Suprapubic skin (tissue), 4 donors: ENCODE measurements around the gene CASP3. TPM values are rescaled to one million over a fixed set of nuclear protein-coding genes. Genes with fewer than 3 reads are reported as not detected.
"Not testable (repeated sequence)": the region's sequence is repeated elsewhere in the genome, so short reads cannot be mapped to it uniquely, and the experiment has no call there.

Experiments used
- DNase-seq, 2 donors: peaks; one replicate each; pipeline ENCODE4 v3.0.0-alpha.2; 2019; ENCODE audit warnings: low spot score in 2 of 2
- H3K27ac ChIP-seq: fragments of 200-600 bp; sonication (generic); one replicate; pipeline ENCODE4 v1.5.1; 2019
- H3K27me3 ChIP-seq: fragments of 200-600 bp; sonication (generic); one replicate; pipeline ENCODE4 v1.5.1; 2019
- H3K36me3 ChIP-seq: fragments of 200-600 bp; sonication (generic); one replicate; pipeline ENCODE4 v1.5.1; 2019
- H3K4me1 ChIP-seq: fragments of 200-600 bp; sonication (generic); one replicate; pipeline ENCODE4 v1.5.1; 2019
- H3K4me3 ChIP-seq: fragments of 200-600 bp; sonication (generic); one replicate; pipeline ENCODE4 v1.5.1; 2019; ENCODE audit warnings: mild to moderate bottlenecking
- H3K9me3 ChIP-seq: fragments of 200-600 bp; sonication (generic); one replicate; pipeline ENCODE4 v1.5.1; 2019
- EP300 ChIP-seq: sonication (generic); formaldehyde crosslinking; IDR thresholded peaks from one replicate; pipeline ENCODE4 v1.6.1; 2017; ENCODE audit warnings: antibody characterized with exemption
- POLR2A ChIP-seq, 2 donors: fragments of 450-650 bp; IDR thresholded peaks; one replicate each; pipeline ENCODE4 v1.6.1; 2017; ENCODE audit warnings: antibody characterized with exemption in 2 of 2, mild to moderate bottlenecking in 2 of 2, moderate library complexity in 2 of 2
- POLR2AphosphoS5 ChIP-seq, 3 donors: sonication (generic); formaldehyde crosslinking; IDR thresholded peaks; one replicate each; pipeline ENCODE4 v1.6.1; 2017; ENCODE audit warnings: antibody characterized with exemption in 3 of 3
- WGBS: methylation state at CpG from one replicate; pipeline ENCODE4 v1.1.5; 2018; 5-methylcytosine and 5-hydroxymethylcytosine counted together
- total RNA-seq, 4 donors: library from RNA; depleted of rRNA; stranded (reverse); fragments of >200 nt; gene quantifications; one replicate each; pipeline ENCODE4 v1.1.0, GENCODE V29; 2016
- TF ChIP-seq, protein P1 (sequence below), 2 donors: fragments of 200-600 bp in 1 of 2; fragments of 450-650 bp in 1 of 2; sonication (generic) in 1 of 2; IDR thresholded peaks; one replicate each; pipeline ENCODE4 v1.5.1; 2016 to 2019; ENCODE audit warnings: antibody characterized with exemption in 2 of 2, mild to moderate bottlenecking in 1 of 2, moderate library complexity in 1 of 2

CASP3 gene
- total RNA-seq, 4 donors from 2014 or later, result 13.4 to 16.6 (median 15.0) TPM

DNA sequence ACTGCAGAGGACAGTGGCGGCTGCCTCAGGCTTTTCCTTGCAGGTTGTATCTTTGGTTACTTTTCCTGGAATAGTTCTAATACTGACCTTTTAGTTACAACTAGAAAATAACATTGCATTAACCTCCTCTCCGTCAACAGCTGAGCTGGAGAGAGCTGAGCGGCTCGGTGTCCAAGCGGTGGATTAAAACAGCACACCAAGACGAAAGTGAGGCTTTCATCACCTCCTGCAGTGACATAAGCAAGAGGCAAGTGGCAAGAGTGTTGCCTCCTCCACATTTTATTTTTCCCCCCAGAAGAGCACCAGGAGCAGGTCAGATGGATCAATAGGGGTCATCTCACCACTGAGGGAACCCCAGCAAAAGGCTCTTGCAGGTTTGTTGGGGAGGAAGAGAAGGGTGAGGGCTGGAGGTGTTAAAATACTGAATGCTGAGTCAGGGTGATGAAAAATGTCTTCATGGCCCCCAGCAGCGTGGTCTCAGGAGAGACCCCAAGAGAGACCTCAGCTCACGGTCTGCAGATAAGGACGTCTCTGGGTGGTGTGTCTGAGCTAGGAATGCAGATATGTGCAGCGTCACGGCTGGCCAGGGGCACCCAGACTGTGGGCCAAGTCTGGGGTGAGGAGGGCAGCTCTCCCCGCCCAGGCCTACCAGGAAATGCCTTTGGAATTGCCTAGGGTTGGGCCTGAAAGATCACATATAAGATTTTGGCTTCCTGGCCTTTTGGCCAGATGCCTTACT lies 50.3 kb downstream of the CASP3 start:
- Histone ChIP-seq H3K4me1 (no peaks in the 10 kb centered on the region), H3K4me3 (no peak overlapping the region), H3K36me3 (no peaks in the 10 kb centered on the region), H3K27me3 (no peaks in the 10 kb centered on the region), H3K9me3 (no peaks in the 10 kb centered on the region), H3K27ac (no peak overlapping the region)
- TF ChIP-seq POLR2A (IDR thresholded peaks at IDR 0.05) (no peak), EP300 (no peak)
- WGBS, result 64% methylated on average over 11 of the region's 12 CpGs
- DNase-seq, result no peak

DNA sequence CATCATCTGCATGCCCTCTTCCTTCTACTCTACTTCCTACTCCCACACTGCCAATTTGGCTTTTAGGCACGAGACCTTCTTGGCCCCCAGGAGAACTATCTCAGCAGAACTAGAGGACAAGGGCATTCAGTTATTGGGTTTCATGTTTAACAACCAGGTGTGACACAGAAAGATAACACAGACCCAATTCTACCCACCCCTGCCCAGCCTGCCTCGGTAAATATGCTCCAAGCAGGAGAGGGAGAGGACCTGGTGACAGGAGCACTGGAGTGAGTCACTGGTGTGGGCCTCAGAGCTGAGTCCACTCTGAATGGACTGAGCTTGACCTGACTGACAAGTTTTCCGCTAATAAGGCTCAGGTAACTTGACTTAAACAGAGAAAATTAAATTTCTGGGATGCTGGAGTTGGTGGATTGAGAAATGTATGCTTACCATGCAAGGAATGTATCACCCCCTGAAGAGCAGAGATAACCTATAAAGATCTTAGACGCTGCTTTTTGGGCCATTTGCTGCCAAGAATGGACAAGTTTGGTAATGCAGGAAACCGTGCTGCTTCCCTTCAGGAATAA lies 52.5 kb downstream of the CASP3 start:
- 67% methylated on average over 5 of the region's 5 CpGs for WGBS
- no peaks in the 10 kb centered on the region for H3K27me3 ChIP-seq
- H3K4me1 ChIP-seq, result no peaks in the 10 kb centered on the region
- H3K9me3 ChIP-seq, result no peaks in the 10 kb centered on the region
- DNase-seq, result no peak
- H3K36me3 ChIP-seq, result no peaks in the 10 kb centered on the region
- TF ChIP-seq POLR2A (IDR thresholded peaks at IDR 0.05), result no peak
- TF ChIP-seq EP300, result no peak
- TF ChIP-seq POLR2AphosphoS5 (IDR thresholded peaks at IDR 0.05), result no peak
- TF ChIP-seq, protein P1, sequence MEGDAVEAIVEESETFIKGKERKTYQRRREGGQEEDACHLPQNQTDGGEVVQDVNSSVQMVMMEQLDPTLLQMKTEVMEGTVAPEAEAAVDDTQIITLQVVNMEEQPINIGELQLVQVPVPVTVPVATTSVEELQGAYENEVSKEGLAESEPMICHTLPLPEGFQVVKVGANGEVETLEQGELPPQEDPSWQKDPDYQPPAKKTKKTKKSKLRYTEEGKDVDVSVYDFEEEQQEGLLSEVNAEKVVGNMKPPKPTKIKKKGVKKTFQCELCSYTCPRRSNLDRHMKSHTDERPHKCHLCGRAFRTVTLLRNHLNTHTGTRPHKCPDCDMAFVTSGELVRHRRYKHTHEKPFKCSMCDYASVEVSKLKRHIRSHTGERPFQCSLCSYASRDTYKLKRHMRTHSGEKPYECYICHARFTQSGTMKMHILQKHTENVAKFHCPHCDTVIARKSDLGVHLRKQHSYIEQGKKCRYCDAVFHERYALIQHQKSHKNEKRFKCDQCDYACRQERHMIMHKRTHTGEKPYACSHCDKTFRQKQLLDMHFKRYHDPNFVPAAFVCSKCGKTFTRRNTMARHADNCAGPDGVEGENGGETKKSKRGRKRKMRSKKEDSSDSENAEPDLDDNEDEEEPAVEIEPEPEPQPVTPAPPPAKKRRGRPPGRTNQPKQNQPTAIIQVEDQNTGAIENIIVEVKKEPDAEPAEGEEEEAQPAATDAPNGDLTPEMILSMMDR (IDR thresholded peaks at IDR 0.05), result no peak
- H3K4me3 ChIP-seq, result no peak overlapping the region
- no peak overlapping the region for H3K27ac ChIP-seq

DNA sequence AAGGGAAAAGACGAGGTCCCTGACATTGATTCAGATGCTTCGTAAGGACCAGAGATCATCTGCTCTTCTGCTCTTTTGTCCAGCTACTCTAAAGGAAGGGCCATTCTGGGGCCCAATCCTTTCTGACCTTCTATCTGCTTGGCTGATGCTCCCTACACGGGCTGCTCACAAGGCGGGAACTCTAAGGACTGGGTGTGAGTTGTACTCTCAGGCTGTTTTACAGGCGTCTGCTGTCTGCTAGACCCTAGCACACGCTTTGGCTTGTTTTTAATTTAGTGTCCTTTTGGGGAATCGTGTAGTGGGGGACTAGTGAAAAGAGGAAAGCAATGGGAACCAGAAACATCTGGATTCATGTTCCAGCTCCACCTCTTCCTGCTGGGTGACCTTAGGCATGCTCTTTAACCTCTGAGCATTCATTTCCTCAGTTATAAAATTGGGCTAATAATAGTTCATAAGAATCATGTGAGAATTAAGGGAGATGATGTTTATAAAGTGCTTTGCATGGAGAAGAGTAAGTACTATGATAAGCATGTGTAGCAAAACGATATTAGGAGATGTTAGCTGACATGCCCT lies 53.1 kb downstream of the CASP3 start:
- no peak overlapping the region for H3K27ac ChIP-seq
- no peaks in the 10 kb centered on the region for H3K9me3 ChIP-seq
- H3K27me3 ChIP-seq, result no peaks in the 10 kb centered on the region
- WGBS, result 62% methylated on average over 7 of the region's 8 CpGs
- no peaks in the 10 kb centered on the region for H3K4me1 ChIP-seq
- H3K36me3 ChIP-seq, result no peaks in the 10 kb centered on the region
- no peak for TF ChIP-seq EP300
- no peak for TF ChIP-seq POLR2AphosphoS5 (IDR thresholded peaks at IDR 0.05)
- TF ChIP-seq, protein P1 (IDR thresholded peaks at IDR 0.05), result no peak
- TF ChIP-seq POLR2A (IDR thresholded peaks at IDR 0.05), result no peak
- no peak for DNase-seq
- H3K4me3 ChIP-seq, result no peak overlapping the region

DNA sequence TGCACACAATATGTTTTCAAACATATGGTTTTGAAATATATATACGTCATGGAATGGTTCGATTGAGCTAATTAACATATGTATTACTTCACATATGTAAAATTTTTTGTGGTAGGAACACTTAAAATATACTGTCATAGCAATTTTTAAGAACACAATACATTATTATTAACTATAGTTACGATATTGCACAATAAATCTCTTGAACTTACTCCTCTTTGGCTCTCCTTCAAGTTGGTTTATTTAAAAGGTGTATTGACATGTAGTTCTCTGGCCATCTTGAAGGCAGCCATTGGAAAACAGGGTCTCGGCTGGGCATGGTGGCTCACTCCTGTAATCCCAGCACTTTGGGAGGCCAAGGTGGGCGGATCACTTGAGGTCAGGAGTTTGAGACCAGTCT lies 53.8 kb downstream of the CASP3 start:
- Histone ChIP-seq H3K27ac (no peak overlapping the region), H3K36me3 (no peaks in the 10 kb centered on the region), H3K27me3 (no peaks in the 10 kb centered on the region), H3K4me1 (no peaks in the 10 kb centered on the region), H3K4me3 (no peak overlapping the region), H3K9me3 (no peaks in the 10 kb centered on the region)
- DNase-seq, result no peak
- TF ChIP-seq, protein P1 (IDR thresholded peaks at IDR 0.05), result no peak
- TF ChIP-seq POLR2A (IDR thresholded peaks at IDR 0.05), result no peak
- WGBS, result 79% methylated on average over 5 of the region's 5 CpGs

DNA sequence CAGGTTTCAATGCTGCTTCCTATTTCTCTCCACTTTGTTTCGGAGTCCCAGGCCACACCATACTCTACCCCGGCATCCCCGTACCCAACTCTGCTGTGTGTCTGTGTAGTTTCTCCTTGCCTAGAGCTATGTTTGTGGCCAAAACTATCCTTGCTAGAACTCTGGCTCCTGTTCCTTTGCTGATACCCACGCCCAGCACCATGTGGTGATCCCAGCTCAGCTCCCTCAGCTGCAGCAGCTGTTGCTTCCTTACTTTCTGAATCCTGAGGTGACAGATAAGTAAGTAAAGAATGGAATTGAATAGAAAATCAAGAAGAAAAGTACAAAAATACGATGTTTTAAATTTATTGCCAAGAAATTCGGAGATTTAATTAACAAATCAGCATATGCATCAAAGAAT lies 55.8 kb downstream of the CASP3 start:
- Histone ChIP-seq H3K4me1 (no peaks in the 10 kb centered on the region), H3K9me3 (no peaks in the 10 kb centered on the region), H3K36me3 (no peaks in the 10 kb centered on the region), H3K27me3 (no peaks in the 10 kb centered on the region), H3K4me3 (no peak overlapping the region), H3K27ac (no peak overlapping the region)
- WGBS, result 90% methylated on average over 6 of the region's 6 CpGs
- TF ChIP-seq, protein P1 (IDR thresholded peaks at IDR 0.05), result no peak
- TF ChIP-seq POLR2AphosphoS5 (IDR thresholded peaks at IDR 0.05) (no peak), EP300 (no peak), POLR2A (IDR thresholded peaks at IDR 0.05) (no peak)
- no peak for DNase-seq

DNA sequence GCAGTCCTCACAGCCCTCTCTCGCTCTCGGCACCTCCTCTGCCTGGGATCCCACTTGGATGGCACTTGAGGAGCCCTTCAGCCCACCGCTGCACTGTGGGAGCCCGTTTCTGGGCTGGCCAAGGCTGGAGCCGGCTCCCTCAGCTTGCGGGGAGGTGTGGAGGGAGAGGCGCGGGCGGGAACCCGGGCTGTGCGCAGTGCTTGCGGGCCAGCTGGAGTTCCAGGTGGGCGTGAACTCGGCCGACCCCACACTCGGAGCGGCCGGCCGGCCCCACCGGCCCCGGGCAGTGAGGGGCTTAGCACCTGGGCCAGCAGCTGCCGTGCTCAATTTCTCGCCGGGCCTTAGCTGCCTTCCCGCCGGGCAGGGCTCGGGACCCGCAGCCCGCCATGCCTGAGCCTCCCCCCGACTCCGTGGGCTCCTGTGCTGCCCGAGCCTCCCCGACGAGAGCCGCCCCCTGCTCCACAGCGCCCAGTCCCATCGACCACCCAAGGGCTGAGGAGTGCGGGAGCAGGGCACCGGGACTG lies 57.4 kb downstream of the CASP3 start:
- H3K9me3 ChIP-seq, H3K4me1 ChIP-seq, DNase-seq, H3K27ac ChIP-seq, H3K4me3 ChIP-seq, H3K27me3 ChIP-seq, H3K36me3 ChIP-seq: not testable (repeated sequence)
- WGBS, result 92% methylated on average over 10 of the region's 39 CpGs
